HepG2 (cell line): Measurements from ENCODE around the gene LENEP. TPM values are rescaled to one million over a fixed set of nuclear protein-coding genes. Genes with fewer than 3 reads are reported as not detected.

Experiments used
- CC2D1A ChIP-seq: sonication (generic); formaldehyde crosslinking; IDR thresholded peaks from 2 replicates; pipeline ENCODE4 v1.8.1; 2023; ENCODE audit warnings: mild to moderate bottlenecking, missing genetic modification reagents
- E2F2 ChIP-seq: sonication (generic); formaldehyde crosslinking; IDR thresholded peaks from 2 replicates; pipeline ENCODE4 v1.4.0; 2020; ENCODE audit warnings: missing genetic modification reagents, borderline replicate concordance
- FOXA3 ChIP-seq: IDR thresholded peaks from 2 replicates; pipeline ENCODE4 v1.6.1; 2016; ENCODE audit warnings: missing genetic modification reagents, missing compliant biosample characterization
- HIVEP1 ChIP-seq: sonication (generic); formaldehyde crosslinking; IDR thresholded peaks from 2 replicates; pipeline ENCODE4 v1.4.0; 2020; ENCODE audit warnings: mild to moderate bottlenecking, missing genetic modification reagents
- IRX3 ChIP-seq: sonication (generic); formaldehyde crosslinking; IDR thresholded peaks from 2 replicates; pipeline ENCODE4 v1.8.1; 2023; ENCODE audit warnings: mild to moderate bottlenecking, low read depth, missing genetic modification reagents, borderline replicate concordance
- KAT7 ChIP-seq: IDR thresholded peaks from 2 replicates; pipeline ENCODE4 v1.6.1; 2018; ENCODE audit warnings: borderline replicate concordance, missing compliant biosample characterization
- KLF16 ChIP-seq, 2 experiments: sonication (generic) in 1 of 2; formaldehyde crosslinking in 1 of 2; IDR thresholded peaks; 2 replicates each; pipeline versions ENCODE4 v1.6.1 to v1.8.0; 2016 to 2023; ENCODE audit warnings: missing genetic modification reagents in 2 of 2, missing compliant biosample characterization in 1 of 2
- MXI1 ChIP-seq: IDR thresholded peaks from 3 replicates; pipeline ENCODE4 v1.6.1; 2012; ENCODE audit warnings: low read depth, low read length, inconsistent platforms, borderline replicate concordance
- MZF1 ChIP-seq: sonication (generic); formaldehyde crosslinking; IDR thresholded peaks from 2 replicates; pipeline ENCODE4 v1.8.1; 2023; ENCODE audit warnings: mild to moderate bottlenecking, missing genetic modification reagents, borderline replicate concordance
- ONECUT2 ChIP-seq: sonication (generic); formaldehyde crosslinking; IDR thresholded peaks from 2 replicates; pipeline ENCODE4 v1.4.0; 2020; ENCODE audit warnings: missing genetic modification reagents
- PLSCR1 ChIP-seq: sonication (generic); formaldehyde crosslinking; IDR thresholded peaks from 2 replicates; pipeline ENCODE4 v1.5.0; 2020; ENCODE audit warnings: missing genetic modification reagents, mild to moderate bottlenecking, borderline replicate concordance
- SIX1 ChIP-seq: sonication (generic); formaldehyde crosslinking; IDR thresholded peaks from 2 replicates; pipeline ENCODE4 v1.4.0; 2020; ENCODE audit warnings: missing genetic modification reagents, borderline replicate concordance
- THAP7 ChIP-seq: sonication (generic); formaldehyde crosslinking; IDR thresholded peaks from 2 replicates; pipeline ENCODE4 v1.8.1; 2023; ENCODE audit warnings: mild to moderate bottlenecking, missing genetic modification reagents
- ZFP37 ChIP-seq: sonication (generic); formaldehyde crosslinking; IDR thresholded peaks from 2 replicates; pipeline ENCODE4 v1.4.0; 2020; ENCODE audit warnings: missing genetic modification reagents, borderline replicate concordance
- ZMAT5 ChIP-seq: sonication (generic); formaldehyde crosslinking; IDR thresholded peaks from 2 replicates; pipeline ENCODE4 v1.5.0; 2020; ENCODE audit warnings: mild to moderate bottlenecking, low read depth, missing genetic modification reagents, borderline replicate concordance
- ZNF263 ChIP-seq: sonication (generic); formaldehyde crosslinking; IDR thresholded peaks from 2 replicates; pipeline ENCODE4 v1.4.0; 2020; ENCODE audit warnings: missing genetic modification reagents
- ZNF407 ChIP-seq: sonication (generic); formaldehyde crosslinking; IDR thresholded peaks from one replicate; pipeline ENCODE4 v1.5.1; 2020; ENCODE audit warnings: mild to moderate bottlenecking, missing genetic modification reagents; ENCODE audit errors: not compliant biosample characterization
- polyA plus RNA-seq, 8 experiments: library from polyadenylated mRNA; depleted of rRNA in 3 of 8; stranded (reverse) in 7 of 8; unstranded in 1 of 8; fragments of >200 nt; fragmentation: Illumina TruSeq in 4 of 8; extraction: Trizol in 4 of 8; gene quantifications; 2 replicates each; pipeline versions ENCODE4 v1.2.1 to v1.2.3, GENCODE V29; 2011 to 2016; ENCODE audit warnings: low read depth in 4 of 8, missing spikeins in 1 of 8, mixed read lengths in 1 of 8; ENCODE audit not compliant: insufficient read depth in 1 of 8
- total RNA-seq, 5 experiments: library from RNA; depleted of rRNA; stranded (reverse); fragments of >200 nt; fragmentation: Illumina TruSeq; extraction: Trizol; gene quantifications; 2 replicates each; pipeline ENCODE4 v1.2.3, GENCODE V29; 2016; ENCODE audit warnings: low read depth in 1 of 5

The LENEP gene
- total and polyA plus RNA-seq, 2 of the 13 experiments (the other 11 are each of a cell fraction or from before 2014, with no cell fraction given), result 0.29 TPM; not detected in 1

GRCh38 chr1:154999571-155000410 lies 6.4 kb downstream of the LENEP start (continued):
- TF ChIP-seq MZF1, result no peak
- no peak for TF ChIP-seq ONECUT2 (CRISPR knock-in tag)
- no peak for TF ChIP-seq KAT7 (CRISPR knock-in tag)
- no peak for TF ChIP-seq IRX3 (CRISPR knock-in tag)
- no peak for TF ChIP-seq E2F2
- no peak for TF ChIP-seq ZFP37 (CRISPR knock-in tag)
- TF ChIP-seq KLF16 (CRISPR knock-in tag; IDR thresholded peaks at IDR 0.05), result peak in 1 of 2 experiments; percentile 73; a peak in 2 of 4 replicates
- TF ChIP-seq HIVEP1 (CRISPR knock-in tag), result no peak
- no peak for TF ChIP-seq PLSCR1 (CRISPR knock-in tag)
- no peak for TF ChIP-seq SIX1 (CRISPR knock-in tag)
- TF ChIP-seq ZNF263 (CRISPR knock-in tag), result no peak
- no peak for TF ChIP-seq FOXA3 (CRISPR knock-in tag)
- TF ChIP-seq MXI1, result peak; percentile 57; the same call in 1 of the 3 replicates
- TF ChIP-seq ZMAT5 (CRISPR knock-in tag), result no peak
- no peak for TF ChIP-seq ZNF407 (CRISPR knock-in tag)
- TF ChIP-seq CC2D1A, result no peak
- TF ChIP-seq THAP7 (CRISPR knock-in tag), result no peak
